ENCODE measurements around the gene KLHDC1.

The KLHDC1 gene

GRCh38 chr14:49754570-49755097 is 61.7 kb downstream of the KLHDC1 start:
- TF ChIP-seq ZNF70 (CRISPR knock-in tag; IDR thresholded peaks at IDR 0.05) (no peak), ARNTL (CRISPR knock-in tag; IDR thresholded peaks at IDR 0.05; ENCODE audit: borderline replicate concordance, low read depth) (no peak), RARB (CRISPR knock-in tag; IDR thresholded peaks at IDR 0.05) (no peak), ZNF565 (CRISPR knock-in tag; conservative IDR thresholded peaks at IDR 0.05; ENCODE audit: low read depth) (no peak), SNAI2 (CRISPR knock-in tag; IDR thresholded peaks at IDR 0.05) (no peak)
- no peak for ATAC-seq

- no peak for TF ChIP-seq TCF4 (CRISPR knock-in tag; IDR thresholded peaks at IDR 0.05; ENCODE audit: borderline replicate concordance)
- TF ChIP-seq ZNF8 (CRISPR knock-in tag; IDR thresholded peaks at IDR 0.05), result no peak
- TF ChIP-seq ZFP30 (CRISPR knock-in tag; IDR thresholded peaks at IDR 0.05), result no peak
- TF ChIP-seq ZNF565 (CRISPR knock-in tag; conservative IDR thresholded peaks at IDR 0.05; ENCODE audit: low read depth), result no peak
- no peak for TF ChIP-seq ARNTL (CRISPR knock-in tag; IDR thresholded peaks at IDR 0.05; ENCODE audit: borderline replicate concordance, low read depth)
- TF ChIP-seq PATZ1 (CRISPR knock-in tag; IDR thresholded peaks at IDR 0.05; ENCODE audit: borderline replicate concordance), result no peak
- no peak for TF ChIP-seq ZFP3 (CRISPR knock-in tag; IDR thresholded peaks at IDR 0.05)
- no peak for TF ChIP-seq ESRRG (CRISPR knock-in tag; IDR thresholded peaks at IDR 0.05)
- no peak for TF ChIP-seq CSDC2 (CRISPR knock-in tag; IDR thresholded peaks at IDR 0.05)
- no peak for TF ChIP-seq TSHZ2 (CRISPR knock-in tag; IDR thresholded peaks at IDR 0.05)
- no peak for TF ChIP-seq CSRNP3 (CRISPR knock-in tag; IDR thresholded peaks at IDR 0.05)
- no peak for TF ChIP-seq CREB5 (CRISPR knock-in tag; IDR thresholded peaks at IDR 0.05; ENCODE audit: low read depth)
- no peak for TF ChIP-seq RARB (CRISPR knock-in tag; IDR thresholded peaks at IDR 0.05)
- TF ChIP-seq ISL1 (CRISPR knock-in tag; IDR thresholded peaks at IDR 0.05), result no peak
- TF ChIP-seq POU6F1 (CRISPR knock-in tag; IDR thresholded peaks at IDR 0.05; ENCODE audit: borderline replicate concordance, low read depth), result no peak
- no peak for TF ChIP-seq ZC3H10 (CRISPR knock-in tag; IDR thresholded peaks at IDR 0.05)
- no peak for ATAC-seq
Observed at GRCh38 chr14:49755378-49755777, 62.5 kb downstream of the KLHDC1 start.

GRCh38 chr14:49761839-49762551 is 69.1 kb downstream of the KLHDC1 start:
- no peak for ATAC-seq
- no peak for TF ChIP-seq ARNTL (CRISPR knock-in tag; IDR thresholded peaks at IDR 0.05; ENCODE audit: borderline replicate concordance, low read depth)
- TF ChIP-seq TSHZ2 (CRISPR knock-in tag; IDR thresholded peaks at IDR 0.05), result no peak
- TF ChIP-seq ZNF565 (CRISPR knock-in tag; conservative IDR thresholded peaks at IDR 0.05; ENCODE audit: low read depth), result no peak
